HL-60 (cell line): ENCODE data around the gene WDR20.

Experiments
- DNase-seq, 2 experiments: peaks; one replicate each; pipeline ENCODE4 v3.0.0-alpha.2; 2010 to 2020; ENCODE audit warnings: low read depth in 1 of 2, low spot score in 1 of 2
- H3K27ac ChIP-seq: fragments of 250-450 bp; sonication (Bioruptor Pico); replicated peaks from 2 replicates; pipeline ENCODE4 v1.5.1; 2020; ENCODE audit warnings: mild to moderate bottlenecking, moderate library complexity
- H3K27me3 ChIP-seq: fragments of 250-450 bp; sonication (Bioruptor Pico); 2 replicates; pipeline ENCODE4 v1.5.1; 2021; ENCODE audit warnings: mild to moderate bottlenecking, moderate library complexity; ENCODE audit not compliant: insufficient read depth, poor library complexity, severe bottlenecking
- H3K4me3 ChIP-seq: replicated peaks from 2 replicates; pipeline ENCODE4 v1.5.1; 2011; ENCODE audit warnings: mild to moderate bottlenecking, control low read depth, low read length; ENCODE audit not compliant: insufficient read depth
- GABPA ChIP-seq: IDR thresholded peaks from 2 replicates; pipeline ENCODE4 v1.6.1; 2012; ENCODE audit warnings: low read depth
- POLR2AphosphoS5 ChIP-seq: IDR thresholded peaks from 2 replicates; pipeline ENCODE4 v1.6.1; 2012; ENCODE audit warnings: low read depth
- SPI1 ChIP-seq: IDR thresholded peaks from 2 replicates; pipeline ENCODE4 v1.6.1; 2012; ENCODE audit warnings: low read depth, mild to moderate bottlenecking, borderline replicate concordance
- TF ChIP-seq, protein P1 (sequence below): IDR thresholded peaks from 2 replicates; pipeline ENCODE4 v1.6.1; 2012; ENCODE audit warnings: low read depth; ENCODE audit not compliant: insufficient replicate concordance
- TF ChIP-seq, protein P2 (sequence below): IDR thresholded peaks from one replicate; pipeline ENCODE4 v1.5.1; 2011; ENCODE audit warnings: low read length, control low read depth, inconsistent platforms; ENCODE audit not compliant: insufficient read depth

The WDR20 gene

DNA sequence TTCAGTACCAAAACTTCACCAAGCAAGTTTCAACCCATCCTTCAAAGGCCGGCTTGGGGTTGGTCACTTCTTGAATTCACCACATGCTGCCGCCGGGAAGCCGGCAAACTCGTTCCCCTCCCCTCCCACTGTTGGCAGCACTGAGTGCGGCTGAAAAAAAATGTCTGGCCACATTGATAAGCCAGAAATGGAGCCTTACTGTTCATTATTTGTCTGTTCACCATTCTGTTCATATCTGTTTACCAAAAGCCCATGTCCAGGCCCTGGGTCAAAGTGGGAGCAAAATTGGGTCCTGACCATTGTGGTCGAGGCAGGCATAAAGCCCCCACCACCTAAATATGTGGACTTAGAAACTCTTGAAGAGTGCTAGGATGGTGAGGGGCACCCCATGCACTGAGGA is 45.6 kb upstream of the WDR20 start:
- H3K27me3 ChIP-seq: no peaks in the 10 kb centered on the region
- DNase-seq: no peak
- no peak overlapping the region for H3K4me3 ChIP-seq
- TF ChIP-seq GABPA: no peak
- TF ChIP-seq, protein P1, sequence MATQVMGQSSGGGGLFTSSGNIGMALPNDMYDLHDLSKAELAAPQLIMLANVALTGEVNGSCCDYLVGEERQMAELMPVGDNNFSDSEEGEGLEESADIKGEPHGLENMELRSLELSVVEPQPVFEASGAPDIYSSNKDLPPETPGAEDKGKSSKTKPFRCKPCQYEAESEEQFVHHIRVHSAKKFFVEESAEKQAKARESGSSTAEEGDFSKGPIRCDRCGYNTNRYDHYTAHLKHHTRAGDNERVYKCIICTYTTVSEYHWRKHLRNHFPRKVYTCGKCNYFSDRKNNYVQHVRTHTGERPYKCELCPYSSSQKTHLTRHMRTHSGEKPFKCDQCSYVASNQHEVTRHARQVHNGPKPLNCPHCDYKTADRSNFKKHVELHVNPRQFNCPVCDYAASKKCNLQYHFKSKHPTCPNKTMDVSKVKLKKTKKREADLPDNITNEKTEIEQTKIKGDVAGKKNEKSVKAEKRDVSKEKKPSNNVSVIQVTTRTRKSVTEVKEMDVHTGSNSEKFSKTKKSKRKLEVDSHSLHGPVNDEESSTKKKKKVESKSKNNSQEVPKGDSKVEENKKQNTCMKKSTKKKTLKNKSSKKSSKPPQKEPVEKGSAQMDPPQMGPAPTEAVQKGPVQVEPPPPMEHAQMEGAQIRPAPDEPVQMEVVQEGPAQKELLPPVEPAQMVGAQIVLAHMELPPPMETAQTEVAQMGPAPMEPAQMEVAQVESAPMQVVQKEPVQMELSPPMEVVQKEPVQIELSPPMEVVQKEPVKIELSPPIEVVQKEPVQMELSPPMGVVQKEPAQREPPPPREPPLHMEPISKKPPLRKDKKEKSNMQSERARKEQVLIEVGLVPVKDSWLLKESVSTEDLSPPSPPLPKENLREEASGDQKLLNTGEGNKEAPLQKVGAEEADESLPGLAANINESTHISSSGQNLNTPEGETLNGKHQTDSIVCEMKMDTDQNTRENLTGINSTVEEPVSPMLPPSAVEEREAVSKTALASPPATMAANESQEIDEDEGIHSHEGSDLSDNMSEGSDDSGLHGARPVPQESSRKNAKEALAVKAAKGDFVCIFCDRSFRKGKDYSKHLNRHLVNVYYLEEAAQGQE: no peak
- TF ChIP-seq, protein P2, sequence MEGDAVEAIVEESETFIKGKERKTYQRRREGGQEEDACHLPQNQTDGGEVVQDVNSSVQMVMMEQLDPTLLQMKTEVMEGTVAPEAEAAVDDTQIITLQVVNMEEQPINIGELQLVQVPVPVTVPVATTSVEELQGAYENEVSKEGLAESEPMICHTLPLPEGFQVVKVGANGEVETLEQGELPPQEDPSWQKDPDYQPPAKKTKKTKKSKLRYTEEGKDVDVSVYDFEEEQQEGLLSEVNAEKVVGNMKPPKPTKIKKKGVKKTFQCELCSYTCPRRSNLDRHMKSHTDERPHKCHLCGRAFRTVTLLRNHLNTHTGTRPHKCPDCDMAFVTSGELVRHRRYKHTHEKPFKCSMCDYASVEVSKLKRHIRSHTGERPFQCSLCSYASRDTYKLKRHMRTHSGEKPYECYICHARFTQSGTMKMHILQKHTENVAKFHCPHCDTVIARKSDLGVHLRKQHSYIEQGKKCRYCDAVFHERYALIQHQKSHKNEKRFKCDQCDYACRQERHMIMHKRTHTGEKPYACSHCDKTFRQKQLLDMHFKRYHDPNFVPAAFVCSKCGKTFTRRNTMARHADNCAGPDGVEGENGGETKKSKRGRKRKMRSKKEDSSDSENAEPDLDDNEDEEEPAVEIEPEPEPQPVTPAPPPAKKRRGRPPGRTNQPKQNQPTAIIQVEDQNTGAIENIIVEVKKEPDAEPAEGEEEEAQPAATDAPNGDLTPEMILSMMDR: no peak
- no peak for TF ChIP-seq POLR2AphosphoS5
- TF ChIP-seq SPI1: no peak
- no peak overlapping the region for H3K27ac ChIP-seq

DNA sequence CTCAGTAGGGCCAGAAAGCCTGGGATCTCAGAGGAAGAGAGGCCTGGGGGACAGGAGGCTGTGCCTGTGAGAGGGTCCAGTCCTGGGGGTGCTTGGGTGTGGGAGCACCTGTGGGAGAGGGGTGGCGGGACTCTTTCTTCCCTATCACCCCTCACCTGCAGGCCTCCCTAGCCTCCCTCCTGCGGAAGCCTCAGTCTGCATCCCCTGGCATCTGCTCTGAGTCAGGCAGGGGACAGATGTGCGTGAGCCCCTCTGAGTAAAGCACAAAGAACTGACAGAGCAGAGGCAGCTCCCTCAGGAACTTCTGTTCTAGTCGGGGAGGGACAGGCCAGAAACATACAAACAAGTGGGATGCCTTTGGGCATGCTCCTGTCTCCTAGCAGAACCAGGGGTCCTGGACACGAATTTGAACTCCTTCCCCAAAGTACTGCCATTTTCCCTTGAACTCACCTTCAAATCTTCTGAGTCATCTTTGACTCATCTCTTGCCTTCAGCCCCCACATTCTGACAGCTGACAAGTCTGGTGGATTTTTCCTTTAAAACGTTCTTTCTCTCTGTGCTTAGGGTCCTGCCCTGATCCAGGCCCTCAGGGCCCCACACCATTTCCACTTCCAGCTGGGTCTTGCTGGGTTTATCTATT is 44.3 kb upstream of the WDR20 start:
- H3K27ac ChIP-seq: no peak overlapping the region
- no peaks in the 10 kb centered on the region for H3K27me3 ChIP-seq
- no peak for DNase-seq
- H3K4me3 ChIP-seq: no peak overlapping the region
- TF ChIP-seq SPI1 (no peak), POLR2AphosphoS5 (no peak), GABPA (no peak)
- TF ChIP-seq, protein P2: no peak
- TF ChIP-seq, protein P1: no peak

DNA sequence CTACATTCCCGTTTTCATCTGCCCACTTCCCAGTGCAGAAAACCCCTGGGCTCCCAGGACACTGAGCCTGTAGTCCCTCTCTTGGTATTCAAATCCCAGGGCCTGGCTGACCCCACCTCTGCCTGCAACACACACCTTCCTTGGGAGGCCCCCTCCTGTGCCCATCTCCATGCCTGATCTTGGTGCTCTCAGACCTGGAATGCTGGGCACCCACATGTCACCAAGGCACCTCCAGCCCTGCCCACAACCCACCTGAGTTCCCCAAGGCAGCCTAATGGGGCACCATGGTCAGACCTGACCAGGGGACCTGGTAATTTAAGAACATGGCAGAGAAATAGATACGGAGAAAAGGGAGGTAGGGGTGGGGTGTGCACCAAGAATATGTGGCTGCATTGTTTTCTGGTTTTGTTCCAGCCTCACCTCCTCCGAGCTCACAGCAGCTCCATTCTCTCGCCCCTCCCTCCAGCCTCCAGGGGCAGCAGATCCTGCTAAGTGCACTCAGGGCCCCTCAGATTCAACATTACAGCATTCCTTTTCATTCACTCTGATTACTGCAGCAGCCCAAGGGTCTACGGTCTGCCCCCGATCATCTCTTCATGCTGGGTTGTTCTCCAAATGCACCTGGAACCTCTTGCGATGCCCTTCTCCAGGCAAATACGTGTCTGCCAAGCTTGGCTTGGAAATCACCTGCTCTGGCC is 43.7 kb upstream of the WDR20 start:
- no peak overlapping the region for H3K27ac ChIP-seq
- no peak for DNase-seq
- H3K4me3 ChIP-seq: no peak overlapping the region
- no peak for TF ChIP-seq GABPA
- no peaks in the 10 kb centered on the region for H3K27me3 ChIP-seq

DNA sequence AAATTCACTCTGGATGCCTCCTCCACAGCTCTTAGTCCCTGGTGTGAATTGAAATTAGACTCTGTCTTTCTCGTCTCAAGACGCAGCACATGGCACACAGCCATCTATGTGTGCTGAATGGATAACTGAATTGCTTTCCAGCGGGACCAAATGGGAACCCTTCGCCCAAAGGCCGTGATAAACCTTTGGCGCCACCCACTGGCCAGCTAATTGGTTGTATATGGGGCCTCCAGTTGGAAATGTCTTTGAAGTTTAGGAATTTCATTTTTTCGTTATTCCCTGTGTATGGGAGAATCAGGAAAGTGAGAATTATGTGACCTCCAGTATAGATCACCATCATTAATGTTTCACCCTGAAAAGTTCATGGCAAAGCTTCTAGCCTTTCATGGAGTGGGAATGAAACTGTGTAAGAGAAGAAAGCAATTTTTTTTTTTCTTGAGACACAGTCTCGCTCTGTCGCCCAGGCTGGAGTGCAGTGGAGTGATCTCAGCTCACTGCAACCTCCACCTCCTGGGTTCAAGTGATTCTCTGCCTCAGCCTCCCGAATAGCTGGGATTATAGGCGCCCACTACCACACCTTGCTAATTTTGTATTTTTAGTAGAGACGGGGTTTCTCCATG is 43.0 kb upstream of the WDR20 start:
- Histone ChIP-seq H3K27me3 (no peaks in the 10 kb centered on the region), H3K27ac (no peak overlapping the region), H3K4me3 (no peak overlapping the region)
- TF ChIP-seq SPI1 (no peak), POLR2AphosphoS5 (no peak), GABPA (no peak)
- TF ChIP-seq, protein P1: no peak
- TF ChIP-seq, protein P2: peak; percentile 62
- DNase-seq: peak in 1 of 2 experiments; percentile 65
